Lower lobe of right lung (tissue), 2 donors: ENCODE results near the gene AOPEP. TPM values are rescaled to one million over a fixed set of nuclear protein-coding genes. Genes with fewer than 3 reads are reported as not detected.

Experiments used
- ATAC-seq, 2 donors: fragments of 200-7000 bp; cut with Tn5 transposase; one replicate each; pipeline ENCODE4 v1.9.1; 2020 to 2022; ENCODE audit warnings: mild to moderate bottlenecking in 2 of 2, moderate library complexity in 2 of 2
- DNase-seq: peaks from one replicate; pipeline ENCODE4 v3.0.0-alpha.2; 2020
- H3K27ac ChIP-seq: fragments of 200-600 bp; one replicate; pipeline ENCODE4 v1.8.0; 2022
- H3K27me3 ChIP-seq: fragments of 200-600 bp; one replicate; pipeline ENCODE4 v1.8.0; 2022; ENCODE audit warnings: low read depth
- H3K36me3 ChIP-seq: fragments of 200-600 bp; one replicate; pipeline ENCODE4 v1.8.0; 2022; ENCODE audit warnings: mild to moderate bottlenecking
- H3K4me1 ChIP-seq: fragments of 200-600 bp; one replicate; pipeline ENCODE4 v1.8.0; 2022
- H3K4me3 ChIP-seq: fragments of 200-600 bp; one replicate; pipeline ENCODE4 v1.8.0; 2022; ENCODE audit warnings: mild to moderate bottlenecking
- H3K9me3 ChIP-seq: fragments of 200-600 bp; one replicate; pipeline ENCODE4 v1.8.0; 2022
- intact Hi-C: fragments of 100-400 bp; cut with DNase I; formaldehyde crosslinking; loops from one replicate; pipeline ENCODE4 v1.11.0; 2022
- total RNA-seq: library from RNA; stranded (reverse); fragmentation: NEBNext Ultra II Directional; extraction: Animal tissue kit (Norgen Biotek cat#: 25700); gene quantifications from one replicate; pipeline ENCODE4 v1.2.1, GENCODE V29; 2021
- TF ChIP-seq, protein P1 (sequence below): fragments of 200-600 bp; IDR thresholded peaks from one replicate; pipeline ENCODE4 v1.8.0; 2022; ENCODE audit warnings: antibody characterized with exemption, mild to moderate bottlenecking
- donor health status: DM: no; HTN: yes; CAD: no; lungs with severe emphysema.

AOPEP gene
- total RNA-seq, 1 donor from 2014 or later = 63.7 TPM

DNA sequence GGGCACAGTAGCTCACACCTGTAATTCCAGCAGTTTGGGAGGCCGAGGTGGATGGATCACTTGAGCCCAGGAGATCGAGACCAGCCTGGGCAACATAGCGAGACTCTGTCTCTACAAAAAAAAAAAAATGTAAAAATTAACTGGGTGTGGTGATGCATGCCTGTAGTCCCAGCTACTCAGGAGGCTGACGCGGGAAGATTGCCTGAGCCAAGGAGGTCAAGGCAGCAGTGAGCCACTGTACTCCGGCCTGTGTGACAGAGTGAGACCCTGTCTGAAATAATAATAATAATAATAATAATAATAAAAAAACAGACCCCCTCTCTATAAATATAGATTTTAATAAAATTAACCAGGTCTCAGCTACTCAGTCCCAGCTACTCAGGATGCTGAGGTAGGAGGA, 179.7 kb downstream of the AOPEP start:
- ATAC-seq (no peak), DNase-seq (no peak)
- Histone ChIP-seq H3K27ac (peak overlapping the region; percentile 79), H3K4me1 (peaks cover 24% of the 10 kb centered on the region), H3K27me3 (no peaks in the 10 kb centered on the region), H3K4me3 (no peak overlapping the region), H3K36me3 (no peaks in the 10 kb centered on the region), H3K9me3 (no peaks in the 10 kb centered on the region)
- TF ChIP-seq, protein P1, sequence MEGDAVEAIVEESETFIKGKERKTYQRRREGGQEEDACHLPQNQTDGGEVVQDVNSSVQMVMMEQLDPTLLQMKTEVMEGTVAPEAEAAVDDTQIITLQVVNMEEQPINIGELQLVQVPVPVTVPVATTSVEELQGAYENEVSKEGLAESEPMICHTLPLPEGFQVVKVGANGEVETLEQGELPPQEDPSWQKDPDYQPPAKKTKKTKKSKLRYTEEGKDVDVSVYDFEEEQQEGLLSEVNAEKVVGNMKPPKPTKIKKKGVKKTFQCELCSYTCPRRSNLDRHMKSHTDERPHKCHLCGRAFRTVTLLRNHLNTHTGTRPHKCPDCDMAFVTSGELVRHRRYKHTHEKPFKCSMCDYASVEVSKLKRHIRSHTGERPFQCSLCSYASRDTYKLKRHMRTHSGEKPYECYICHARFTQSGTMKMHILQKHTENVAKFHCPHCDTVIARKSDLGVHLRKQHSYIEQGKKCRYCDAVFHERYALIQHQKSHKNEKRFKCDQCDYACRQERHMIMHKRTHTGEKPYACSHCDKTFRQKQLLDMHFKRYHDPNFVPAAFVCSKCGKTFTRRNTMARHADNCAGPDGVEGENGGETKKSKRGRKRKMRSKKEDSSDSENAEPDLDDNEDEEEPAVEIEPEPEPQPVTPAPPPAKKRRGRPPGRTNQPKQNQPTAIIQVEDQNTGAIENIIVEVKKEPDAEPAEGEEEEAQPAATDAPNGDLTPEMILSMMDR = no peak
- intact Hi-C loops = no loop called here

DNA sequence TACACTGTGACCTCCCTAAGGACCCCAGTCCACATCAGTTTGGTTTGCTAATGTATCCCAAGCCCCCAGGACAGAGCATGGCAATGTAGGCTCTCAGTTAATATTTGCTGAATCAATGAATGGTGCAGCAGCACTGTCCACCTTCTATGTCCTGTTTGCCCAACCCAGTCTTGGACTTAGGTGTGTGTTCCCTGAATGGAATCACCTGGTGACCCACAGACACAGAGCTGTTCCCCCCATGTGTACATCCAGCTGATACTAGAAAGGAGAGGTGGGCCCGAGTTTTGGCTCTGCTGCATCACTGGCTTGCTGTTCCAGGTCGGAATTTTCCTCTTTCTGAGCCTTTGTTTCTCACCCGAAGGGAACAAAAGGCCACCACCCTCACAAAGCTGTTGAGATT, 180.2 kb downstream of the AOPEP start:
- no peaks in the 10 kb centered on the region for H3K9me3 ChIP-seq
- H3K4me1 ChIP-seq = peaks cover 19% of the 10 kb centered on the region
- TF ChIP-seq, protein P1 = no peak
- no peaks in the 10 kb centered on the region for H3K27me3 ChIP-seq
- ATAC-seq (no peak), DNase-seq (no peak)
- peak overlapping the region; percentile 79 for H3K27ac ChIP-seq
- no peak overlapping the region for H3K4me3 ChIP-seq
- H3K36me3 ChIP-seq = no peaks in the 10 kb centered on the region
- intact Hi-C loops = no loop called here

DNA sequence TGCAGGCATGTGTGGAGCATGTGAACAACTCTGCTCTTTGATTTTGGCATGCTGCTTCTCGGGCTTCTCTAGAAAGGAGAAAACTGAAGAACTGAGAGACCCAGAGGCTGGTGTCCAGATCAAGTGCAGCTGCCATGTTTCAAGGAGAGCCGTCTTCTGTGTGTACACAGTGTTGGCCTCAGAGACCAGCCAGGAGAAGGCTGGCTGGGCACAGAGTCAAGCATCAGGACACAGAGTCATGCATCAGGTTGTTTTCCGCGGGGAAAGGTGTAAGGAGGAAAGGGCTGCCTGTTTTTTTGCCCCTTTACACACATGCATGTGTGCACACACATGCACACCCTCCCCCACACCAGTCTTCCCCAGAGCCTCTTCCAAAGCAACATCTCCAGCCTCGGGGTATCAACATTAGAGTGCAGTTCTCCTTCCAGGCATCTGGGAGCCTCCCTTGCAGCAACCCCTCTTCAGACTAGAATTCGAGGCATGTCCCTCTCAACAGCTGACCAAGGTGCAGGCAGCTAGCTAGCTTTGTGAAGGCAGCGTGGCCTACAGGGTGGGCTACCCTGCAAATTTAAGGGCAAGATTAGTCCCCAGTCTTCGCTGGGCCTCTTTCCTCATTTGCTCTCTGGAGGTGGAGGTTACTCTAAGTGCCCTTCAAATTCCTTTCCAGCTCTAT, 180.9 kb downstream of the AOPEP start:
- TF ChIP-seq, protein P1 = no peak

DNA sequence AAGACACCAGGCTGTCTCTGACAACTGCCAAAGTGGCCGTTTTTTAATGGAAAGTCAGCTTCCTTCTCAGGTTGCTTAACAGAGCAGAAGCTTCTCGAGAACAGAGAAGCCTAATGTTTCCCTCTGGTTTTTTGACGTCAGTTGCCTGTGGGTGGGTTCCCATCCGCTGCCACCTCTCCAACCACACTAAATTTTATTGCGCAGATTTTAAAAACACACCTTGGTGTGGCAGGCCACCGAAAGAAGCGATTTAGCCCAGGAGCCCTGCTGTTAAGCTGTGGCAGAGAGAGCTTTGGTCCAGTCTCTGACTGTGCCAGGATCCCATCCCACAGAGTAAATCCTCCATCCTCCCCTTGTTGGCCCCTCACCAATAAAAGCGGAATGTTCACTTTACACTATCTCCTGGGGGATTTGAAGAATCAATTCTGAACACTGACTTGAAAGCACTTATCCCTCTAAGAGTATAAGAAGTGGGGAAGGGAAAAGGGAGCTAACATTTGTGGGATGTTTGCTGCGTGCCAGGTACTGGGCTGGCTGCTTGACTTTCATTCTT, 181.6 kb downstream of the AOPEP start:
- H3K27me3 ChIP-seq = no peaks in the 10 kb centered on the region
- peak overlapping the region; percentile 79 for H3K27ac ChIP-seq
- no peak overlapping the region for H3K4me3 ChIP-seq
- H3K4me1 ChIP-seq = peaks cover 18% of the 10 kb centered on the region
- no peak for DNase-seq
- no peaks in the 10 kb centered on the region for H3K36me3 ChIP-seq
- TF ChIP-seq, protein P1 = no peak
- H3K9me3 ChIP-seq = no peaks in the 10 kb centered on the region
- peak; percentile 52 to 76 for ATAC-seq
- intact Hi-C loops = no loop called here

More for the DNA sequence above, 180.9 kb downstream of the AOPEP start:
- H3K27ac ChIP-seq = peak overlapping the region; percentile 79
- no peak overlapping the region for H3K4me3 ChIP-seq
- intact Hi-C loops = no loop called here
- no peaks in the 10 kb centered on the region for H3K27me3 ChIP-seq
- DNase-seq (no peak), ATAC-seq (peak; percentile 2 to 5)
- H3K36me3 ChIP-seq = no peaks in the 10 kb centered on the region
- no peaks in the 10 kb centered on the region for H3K9me3 ChIP-seq
- peaks cover 18% of the 10 kb centered on the region for H3K4me1 ChIP-seq

DNA sequence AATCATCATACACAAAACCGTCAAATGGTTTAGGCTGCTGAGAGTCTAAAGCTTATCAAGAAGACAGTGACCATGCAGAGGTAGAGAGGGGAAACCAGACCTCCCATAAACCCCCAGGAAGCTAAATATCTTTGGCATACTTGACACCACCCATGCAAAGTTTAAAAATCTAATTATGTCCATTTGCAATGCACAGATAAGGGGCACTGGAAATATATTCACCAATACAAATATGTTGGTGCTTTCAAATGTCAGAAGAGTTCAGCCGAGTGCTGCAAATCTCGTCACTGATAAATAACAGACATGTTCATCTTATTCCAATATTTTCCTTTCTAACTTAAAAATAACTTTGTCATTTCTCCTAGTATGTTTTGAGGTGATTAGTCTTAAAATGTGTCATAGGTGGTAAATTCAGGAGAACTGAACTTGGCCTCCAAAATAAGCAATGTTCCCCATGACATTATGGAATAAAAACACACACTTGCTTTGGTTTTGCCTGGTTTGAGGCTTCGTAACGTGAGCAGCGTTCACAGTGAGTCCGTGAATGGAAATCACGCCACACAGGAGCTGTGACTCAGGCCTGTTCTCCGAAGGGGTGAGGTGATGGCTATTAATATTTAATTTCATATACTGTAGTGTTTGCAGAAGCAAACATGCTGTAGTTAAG, 182.2 kb downstream of the AOPEP start:
- TF ChIP-seq, protein P1 = no peak
- intact Hi-C loops = no loop called here
- Histone ChIP-seq H3K27me3 (no peaks in the 10 kb centered on the region), H3K4me3 (no peak overlapping the region), H3K9me3 (no peaks in the 10 kb centered on the region), H3K36me3 (no peaks in the 10 kb centered on the region), H3K4me1 (peaks cover 22% of the 10 kb centered on the region), H3K27ac (peak overlapping the region; percentile 79)
- ATAC-seq (peak; percentile 91 to 95), DNase-seq (no peak)
